GM19193 (cell line): ENCODE measurements around the gene PRDX5.

ENCODE experiments used
- POLR2A ChIP-seq: IDR thresholded peaks from 4 replicates; pipeline ENCODE4 v1.6.1; 2011; ENCODE audit not compliant: insufficient read depth, insufficient read length; ENCODE audit errors: extremely low read depth

The PRDX5 gene

DNA sequence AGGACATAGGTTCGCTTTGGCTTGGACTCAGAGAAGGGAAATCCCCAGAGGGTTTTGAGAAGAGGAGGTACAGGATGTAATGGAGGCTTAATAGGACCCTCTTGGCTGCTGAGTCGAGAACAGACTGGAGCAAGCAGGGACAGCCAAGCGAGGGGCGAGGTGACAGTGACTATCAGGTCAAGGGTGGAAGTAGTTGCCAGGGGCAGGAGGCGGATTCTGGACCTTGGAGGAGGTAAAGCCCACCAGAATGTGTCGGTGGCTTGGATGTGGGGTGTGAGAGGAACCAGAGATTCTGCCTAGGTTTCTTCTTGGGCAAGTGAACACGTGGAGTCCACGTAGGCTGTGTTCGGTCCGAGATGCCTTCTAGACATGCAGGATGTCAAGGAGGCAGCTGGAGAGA, 5.0 kb upstream of the PRDX5 start:
- TF ChIP-seq POLR2A: no peak

DNA sequence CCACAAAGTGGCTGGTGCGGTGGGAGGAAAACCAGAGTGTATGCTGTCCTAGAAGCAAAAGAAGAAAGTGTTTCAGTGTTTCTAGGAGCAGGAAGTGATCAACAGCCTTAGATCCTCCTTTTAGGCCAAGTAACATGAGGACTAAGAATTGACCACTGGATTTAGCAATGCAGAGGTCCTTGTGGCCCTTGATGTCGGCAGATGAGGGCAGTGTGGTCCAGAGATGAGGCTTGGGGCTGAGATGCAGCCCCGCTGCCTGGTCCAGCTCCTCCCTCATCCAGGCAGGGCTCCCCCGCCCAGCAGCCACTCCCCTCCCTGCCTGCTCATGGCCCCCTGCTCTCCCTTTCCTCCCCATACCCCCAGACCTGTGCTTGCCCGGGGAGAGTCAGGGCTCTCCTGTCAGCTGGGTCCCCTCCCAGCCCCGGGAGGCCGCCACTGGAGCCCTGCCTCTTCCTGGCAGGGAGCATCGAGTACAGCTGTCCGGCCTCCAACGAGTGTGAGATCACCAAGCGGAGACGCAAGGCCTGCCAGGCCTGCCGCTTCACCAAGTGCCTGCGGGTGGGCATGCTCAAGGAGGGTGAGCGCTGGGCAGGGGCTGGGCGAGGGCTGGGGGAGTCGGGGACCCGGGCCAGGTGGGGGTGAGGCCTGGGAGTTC, 4.3 kb upstream of the PRDX5 start:
- no peak for TF ChIP-seq POLR2A

- TF ChIP-seq POLR2A: no peak
Observed at GRCh38 chr11:64314146-64314804, 3.6 kb upstream of the PRDX5 start.

DNA sequence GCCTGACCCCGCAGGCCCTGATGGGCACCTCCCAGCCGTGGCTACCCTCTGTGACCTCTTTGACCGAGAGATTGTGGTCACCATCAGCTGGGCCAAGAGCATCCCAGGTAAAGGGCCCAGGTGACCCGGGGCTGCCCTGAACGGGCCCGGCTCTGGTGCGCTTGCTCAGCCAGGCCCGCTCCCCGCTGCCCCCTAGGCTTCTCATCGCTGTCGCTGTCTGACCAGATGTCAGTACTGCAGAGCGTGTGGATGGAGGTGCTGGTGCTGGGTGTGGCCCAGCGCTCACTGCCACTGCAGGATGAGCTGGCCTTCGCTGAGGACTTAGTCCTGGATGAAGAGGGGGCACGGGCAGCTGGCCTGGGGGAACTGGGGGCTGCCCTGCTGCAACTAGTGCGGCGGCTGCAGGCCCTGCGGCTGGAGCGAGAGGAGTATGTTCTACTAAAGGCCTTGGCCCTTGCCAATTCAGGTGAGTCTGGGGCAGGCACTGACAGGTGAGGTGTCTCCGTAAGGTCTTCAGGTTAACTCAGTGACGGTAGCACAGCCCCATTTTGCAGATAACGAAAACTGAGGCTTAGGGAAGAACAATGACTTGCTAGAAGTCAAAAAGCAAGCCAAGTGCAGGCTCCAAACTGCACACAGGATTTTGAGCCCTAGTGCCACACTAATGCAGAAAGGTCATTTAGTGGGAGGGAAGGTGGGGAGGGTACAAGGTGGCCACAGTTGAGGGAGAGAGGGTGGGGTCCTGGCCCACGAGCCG, 2.9 kb upstream of the PRDX5 start:
- TF ChIP-seq POLR2A: no peak

GRCh38 chr11:64316672-64317324, 1.1 kb upstream of the PRDX5 start:
- no peak for TF ChIP-seq POLR2A

GRCh38 chr11:64317325-64317960, 478 bp upstream of the PRDX5 start, which contains the start of gene TRMT112:
TSS of gene TRMT112 (minus strand) at chr11:64317559. CDS start at chr11:64317526, 33 bp downstream.
- peak; percentile 89 for TF ChIP-seq POLR2A

DNA sequence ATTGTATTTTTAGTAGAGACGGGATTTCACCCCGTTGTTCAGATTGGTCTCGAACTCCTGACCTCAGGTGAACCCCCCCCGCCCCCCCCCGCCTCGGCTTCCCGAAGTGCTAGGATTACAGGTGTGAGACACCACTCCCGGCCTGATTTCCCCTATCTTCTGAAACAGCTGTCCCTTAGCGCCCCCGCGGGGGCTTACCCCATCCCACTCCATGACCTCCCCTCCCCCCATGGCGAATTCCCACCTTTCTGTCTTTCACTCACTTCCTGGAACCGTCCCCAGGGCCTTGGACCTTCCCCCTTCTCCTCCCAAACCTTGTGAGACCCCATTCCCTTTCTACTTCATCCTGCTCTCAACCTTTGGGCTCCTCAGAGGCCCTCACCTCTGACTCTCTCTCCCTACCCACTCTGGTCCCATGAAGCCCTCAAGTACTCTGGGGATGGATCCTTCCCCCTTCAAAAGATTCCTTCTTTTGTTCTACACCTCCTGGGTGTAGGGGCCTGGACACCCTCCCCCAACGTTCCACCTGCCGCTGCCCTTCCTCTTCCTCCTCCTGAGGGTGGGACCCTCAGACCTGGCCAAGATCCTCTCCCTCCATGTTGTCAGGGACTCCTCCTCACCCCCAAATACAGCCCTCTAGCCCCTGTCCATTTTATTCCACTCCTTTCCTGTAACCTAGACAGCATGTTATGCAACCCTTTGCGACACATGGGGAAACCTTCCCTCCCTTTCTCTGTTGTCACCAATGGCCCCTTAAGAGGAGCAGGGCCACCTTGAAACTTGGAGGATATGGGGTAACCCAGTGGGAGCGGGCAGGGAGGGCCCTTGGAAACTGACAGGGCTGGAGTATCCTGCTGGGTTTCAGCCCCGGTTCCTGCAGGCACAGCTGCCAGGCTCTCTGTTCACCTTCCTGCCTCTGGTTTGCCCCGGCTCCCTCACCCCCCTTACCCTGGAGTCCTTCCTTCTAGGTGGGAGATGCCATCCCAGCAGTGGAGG, 1.1 kb downstream of the PRDX5 start:
- no peak for TF ChIP-seq POLR2A

GRCh38 chr11:64320556-64320955, 2.6 kb downstream of the PRDX5 start:
- TF ChIP-seq POLR2A: no peak

DNA sequence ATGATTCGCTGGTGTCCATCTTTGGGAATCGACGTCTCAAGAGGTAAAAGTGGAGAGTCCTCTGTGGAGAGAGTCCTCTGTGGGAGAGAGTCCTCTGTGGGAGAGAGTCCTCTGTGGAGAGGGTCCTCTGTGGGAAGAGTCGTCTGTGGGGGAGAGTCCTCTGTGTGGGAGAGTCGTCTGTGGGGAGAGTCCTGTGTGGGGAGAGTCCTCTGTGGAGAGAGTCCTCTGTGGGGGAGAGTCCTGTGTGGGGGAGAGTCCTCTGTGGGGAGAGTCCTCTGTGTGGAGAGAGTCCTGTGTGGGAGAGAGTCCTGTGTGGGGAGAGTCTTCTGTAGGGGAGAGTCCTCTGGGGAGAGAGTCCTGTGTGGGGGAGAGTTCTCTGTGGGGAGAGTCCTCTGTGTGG, 3.1 kb downstream of the PRDX5 start:
- TF ChIP-seq POLR2A: no peak

DNA sequence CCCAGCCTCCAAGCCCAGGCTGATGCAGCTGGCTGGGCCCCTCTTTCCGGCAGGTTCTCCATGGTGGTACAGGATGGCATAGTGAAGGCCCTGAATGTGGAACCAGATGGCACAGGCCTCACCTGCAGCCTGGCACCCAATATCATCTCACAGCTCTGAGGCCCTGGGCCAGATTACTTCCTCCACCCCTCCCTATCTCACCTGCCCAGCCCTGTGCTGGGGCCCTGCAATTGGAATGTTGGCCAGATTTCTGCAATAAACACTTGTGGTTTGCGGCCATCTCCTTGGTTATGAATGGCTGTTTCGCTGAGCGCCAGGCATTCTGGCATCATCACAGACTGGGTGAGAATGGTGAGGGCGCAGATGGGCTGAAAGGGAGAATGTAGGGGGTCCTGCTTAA, 3.6 kb downstream of the PRDX5 start:
- no peak for TF ChIP-seq POLR2A

DNA sequence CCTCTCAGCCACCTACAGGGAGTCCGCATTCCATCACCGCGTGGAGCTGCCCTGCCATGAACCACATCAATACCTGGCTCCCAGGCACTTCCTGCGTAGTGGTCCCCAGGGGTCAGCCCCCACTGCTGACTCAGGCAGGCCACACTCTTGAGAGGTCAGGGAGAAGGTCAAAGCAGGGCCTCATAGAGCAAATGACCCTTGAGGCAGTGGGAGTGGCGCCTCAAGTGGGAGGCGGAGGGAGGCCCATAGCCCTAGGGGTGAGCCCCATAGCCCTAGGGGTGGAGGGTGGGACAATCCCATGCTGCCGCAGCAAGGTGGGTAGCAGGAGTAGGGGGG, 5.0 kb downstream of the PRDX5 start:
- no peak for TF ChIP-seq POLR2A

DNA sequence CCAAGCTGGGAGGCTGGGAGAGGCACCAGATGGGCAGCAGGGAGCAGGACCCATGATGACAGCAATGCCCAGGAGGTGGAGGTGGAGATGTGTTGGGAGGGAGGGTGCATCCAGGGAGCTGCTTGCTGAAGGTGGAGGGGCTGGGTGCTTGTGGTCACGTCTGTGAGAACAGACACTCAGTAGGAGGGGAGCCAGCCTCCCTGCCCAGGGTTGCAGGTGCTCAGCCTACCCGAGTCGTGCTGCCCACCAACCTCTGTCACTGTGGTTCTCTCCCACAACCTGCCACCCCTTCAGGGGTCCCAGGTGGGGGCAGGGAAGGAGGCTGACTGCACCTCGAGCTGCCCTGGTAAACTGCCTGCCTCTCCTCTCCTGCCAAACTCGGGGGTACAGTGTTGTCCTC, 5.5 kb downstream of the PRDX5 start:
- no peak for TF ChIP-seq POLR2A

DNA sequence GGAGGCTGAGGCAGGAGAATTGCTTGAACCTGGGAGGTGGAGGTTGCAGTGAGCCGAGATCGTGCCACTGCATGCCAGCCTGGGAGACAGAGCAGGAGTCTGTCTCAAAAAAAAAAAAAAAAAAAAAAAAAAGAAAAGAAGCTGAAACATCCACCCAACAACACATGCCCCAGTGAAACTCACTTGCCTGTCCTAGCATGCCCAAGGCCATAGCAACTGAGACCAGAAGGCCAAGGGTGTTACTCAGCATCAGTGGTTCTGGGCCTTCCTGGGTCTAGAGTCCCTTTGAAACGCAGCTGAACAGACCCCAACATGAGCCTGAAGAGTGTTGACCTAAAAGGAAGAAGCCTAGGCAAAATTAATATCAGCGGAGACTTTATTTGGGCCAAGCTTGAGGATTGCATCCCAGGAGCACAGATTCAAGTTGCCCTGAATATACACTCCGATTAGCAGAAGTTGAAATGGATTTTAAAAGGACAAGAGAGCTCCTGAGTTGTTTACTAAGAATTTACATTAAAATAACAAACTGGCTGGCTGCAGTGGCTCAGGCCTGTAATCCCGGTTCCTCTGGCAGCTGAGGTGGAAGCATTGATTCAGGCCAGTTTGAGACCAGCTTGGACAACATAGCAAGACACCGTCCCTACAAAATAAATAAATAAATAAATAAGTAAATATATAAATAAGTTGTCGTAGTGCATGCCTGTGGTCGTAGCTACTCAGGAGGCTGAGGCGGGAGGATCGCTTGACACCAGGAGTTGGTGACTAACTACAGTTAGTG, 7.0 kb downstream of the PRDX5 start:
- TF ChIP-seq POLR2A: no peak
